ENCODE results near the gene FGL2.
"Not testable (repeated sequence)": the region's sequence is repeated elsewhere in the genome, so short reads cannot be mapped to it uniquely, and the experiment has no call there.

FGL2 gene

GRCh38 chr7:77232467-77232866 lies 32.8 kb upstream of the FGL2 start:
- Histone ChIP-seq H3K4me3 (ENCODE audit: low read depth, low read length) (no peak overlapping the region), H3K36me3 (replicated peaks) (no peaks in the 10 kb centered on the region), H3K27ac (no peak overlapping the region), H3K27me3 (replicated peaks) (no peaks in the 10 kb centered on the region)
- no peak for DNase-seq
- TF ChIP-seq CTCF (IDR thresholded peaks at IDR 0.05; ENCODE audit: low read depth, low read length, missing control alignments): no peak
- in situ Hi-C loops (cut with HindIII; ENCODE audit: low pct_ligation_motif_present, low sequenced_read_pairs): no loop called here

GRCh38 chr7:77228795-77229194 lies 29.2 kb upstream of the FGL2 start:
- H3K36me3 ChIP-seq (replicated peaks); H3K4me3 ChIP-seq (ENCODE audit: low read depth, low read length); in situ Hi-C loops (cut with HindIII; ENCODE audit: low pct_ligation_motif_present, low sequenced_read_pairs); DNase-seq; H3K27me3 ChIP-seq (replicated peaks); H3K27ac ChIP-seq: not testable (repeated sequence)

- H3K36me3 ChIP-seq (replicated peaks): no peaks in the 10 kb centered on the region
- H3K27me3 ChIP-seq (replicated peaks): no peaks in the 10 kb centered on the region
- H3K4me3 ChIP-seq (ENCODE audit: low read depth, low read length): no peak overlapping the region
- H3K27ac ChIP-seq: no peak overlapping the region
- no peak for TF ChIP-seq CTCF (IDR thresholded peaks at IDR 0.05; ENCODE audit: low read depth, low read length, missing control alignments)
- no peak for DNase-seq
- in situ Hi-C loops (cut with HindIII; ENCODE audit: low pct_ligation_motif_present, low sequenced_read_pairs): no loop called here
Measured at GRCh38 chr7:77226357-77226839, 26.8 kb upstream of the FGL2 start.

GRCh38 chr7:77223261-77223660 lies 23.6 kb upstream of the FGL2 start:
- Histone ChIP-seq H3K27me3 (replicated peaks) (no peaks in the 10 kb centered on the region), H3K36me3 (replicated peaks) (no peaks in the 10 kb centered on the region), H3K27ac (no peak overlapping the region), H3K4me3 (ENCODE audit: low read depth, low read length) (no peak overlapping the region)
- no peak for TF ChIP-seq CTCF (IDR thresholded peaks at IDR 0.05; ENCODE audit: low read depth, low read length, missing control alignments)
- no peak for DNase-seq
- in situ Hi-C loops (cut with HindIII; ENCODE audit: low pct_ligation_motif_present, low sequenced_read_pairs): no loop called here

GRCh38 chr7:77222819-77223218 lies 23.2 kb upstream of the FGL2 start:
- Histone ChIP-seq H3K4me3 (ENCODE audit: low read depth, low read length) (no peak overlapping the region), H3K27me3 (replicated peaks) (no peaks in the 10 kb centered on the region), H3K27ac (no peak overlapping the region), H3K36me3 (replicated peaks) (no peaks in the 10 kb centered on the region)
- TF ChIP-seq CTCF (IDR thresholded peaks at IDR 0.05; ENCODE audit: low read depth, low read length, missing control alignments): no peak
- in situ Hi-C loops (cut with HindIII; ENCODE audit: low pct_ligation_motif_present, low sequenced_read_pairs): no loop called here
- DNase-seq: no peak

DNA sequence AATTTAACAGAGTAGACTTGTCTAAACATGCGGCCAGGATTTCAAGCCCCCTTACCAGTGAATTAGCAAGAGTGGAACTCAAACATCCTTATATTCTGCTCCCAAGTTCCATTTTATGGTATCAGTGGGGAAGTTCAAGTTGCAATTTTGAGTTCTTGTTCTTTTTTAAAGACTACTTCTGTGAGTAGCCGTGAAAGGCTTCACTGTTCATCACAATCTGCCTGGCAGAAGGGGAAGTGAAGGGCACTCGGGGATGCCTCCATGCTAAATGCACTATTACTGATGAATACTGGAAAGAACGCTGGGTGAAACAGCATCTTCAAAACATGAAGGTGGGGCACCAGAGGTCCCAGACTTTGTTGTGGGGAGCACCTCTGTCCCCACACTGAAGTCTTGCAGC lies 22.4 kb upstream of the FGL2 start:
- no peak for DNase-seq
- Histone ChIP-seq H3K36me3 (replicated peaks) (no peaks in the 10 kb centered on the region), H3K27me3 (replicated peaks) (no peaks in the 10 kb centered on the region), H3K4me3 (ENCODE audit: low read depth, low read length) (no peak overlapping the region), H3K27ac (no peak overlapping the region)
- no peak for TF ChIP-seq CTCF (IDR thresholded peaks at IDR 0.05; ENCODE audit: low read depth, low read length, missing control alignments)
- in situ Hi-C loops (cut with HindIII; ENCODE audit: low pct_ligation_motif_present, low sequenced_read_pairs): no loop called here

DNA sequence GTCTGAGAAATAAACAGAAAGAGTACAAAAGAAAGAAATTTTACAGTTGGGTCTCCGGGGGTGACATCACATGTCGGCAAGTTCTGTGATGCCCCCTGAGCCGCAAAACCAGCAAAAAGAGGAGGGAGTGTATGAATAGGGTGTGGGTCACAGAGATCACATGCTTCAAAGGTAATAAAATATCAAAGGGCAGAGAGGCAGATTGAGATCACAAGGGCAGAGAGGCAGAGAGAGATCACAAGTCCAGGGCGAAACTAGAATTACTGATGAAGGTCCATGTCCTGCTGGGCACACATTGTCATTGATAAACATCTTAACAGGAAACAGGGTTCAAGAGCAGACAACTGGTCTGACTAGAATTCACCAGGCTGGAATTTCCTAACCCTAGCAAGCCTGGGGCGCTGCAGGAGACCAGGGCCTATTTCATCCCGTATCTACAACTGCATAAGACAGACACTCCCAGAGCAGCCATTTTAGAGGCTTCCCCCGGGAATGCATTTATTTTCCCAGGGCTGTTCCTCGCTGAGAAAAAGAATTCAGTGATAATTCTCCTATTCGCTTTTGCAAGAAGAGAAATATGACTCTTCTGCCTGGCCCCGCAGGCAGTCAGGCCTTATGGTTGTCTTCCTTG lies 20.2 kb upstream of the FGL2 start:
- DNase-seq; H3K36me3 ChIP-seq (replicated peaks); H3K27ac ChIP-seq; H3K4me3 ChIP-seq (ENCODE audit: low read depth, low read length); in situ Hi-C loops (cut with HindIII; ENCODE audit: low pct_ligation_motif_present, low sequenced_read_pairs); H3K27me3 ChIP-seq (replicated peaks): not testable (repeated sequence)

Data from brain microvascular endothelial cell (primary cell).